ENCODE data around the gene CHCHD6. TPM values are rescaled to one million over a fixed set of nuclear protein-coding genes. Genes with fewer than 3 reads are reported as not detected.

CHCHD6 gene
- total and polyA plus RNA-seq, 2 of the 4 experiments (the other 2 are of a cell fraction) = 18.8 to 28.9 TPM

DNA sequence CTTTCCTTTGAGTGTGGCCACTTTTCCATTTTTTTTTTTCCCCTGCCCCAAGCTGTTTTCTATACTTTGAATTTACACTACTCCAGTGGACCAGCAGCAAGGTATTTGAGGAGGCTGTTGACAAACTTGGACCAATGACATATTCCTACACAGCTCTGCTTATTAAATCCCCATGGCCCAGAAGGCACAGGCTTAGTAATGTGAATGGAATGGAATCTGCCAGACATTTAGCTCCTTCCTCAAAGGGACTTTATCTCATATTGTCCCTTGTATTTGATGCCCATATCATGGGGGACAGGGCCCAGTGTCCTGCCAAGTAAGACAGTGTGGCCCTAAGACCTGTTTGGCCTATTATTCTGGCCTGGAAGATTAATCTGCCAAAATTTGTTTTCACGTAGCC, 107.5 kb downstream of the CHCHD6 start:
- no peak overlapping the region for H3K56ac ChIP-seq (ENCODE audit: extremely low read depth, insufficient read depth, low read length)
- no peaks in the 10 kb centered on the region for H3K36me3 ChIP-seq (ENCODE audit: control insufficient read depth, insufficient read depth, low read length)
- H2BK20ac ChIP-seq (ENCODE audit: low read depth, low read length) = no peak overlapping the region
- H3K23ac ChIP-seq (ENCODE audit: low read depth, low read length) = no peak overlapping the region
- intact Hi-C loops (cut with micrococcal nuclease) (no loop called here), in situ Hi-C loops (cut with MboI; ENCODE audit: low sequenced_read_pairs) (no loop called here), dilution Hi-C loops (cut with HindIII; ENCODE audit: low sequenced_read_pairs, unreplicated experiment) (no loop called here)
- no peak overlapping the region for H4K8ac ChIP-seq (ENCODE audit: low read depth in 2 of 2, low read length in 2 of 2)
- H3K9me3 ChIP-seq (ENCODE audit: control insufficient read depth, insufficient read depth, low read length) = no peaks in the 10 kb centered on the region
- no peak overlapping the region for H2BK15ac ChIP-seq (ENCODE audit: low read depth, low read length)
- no peak overlapping the region for H3K4me3 ChIP-seq (ENCODE audit: insufficient read depth, low read depth, low read length)
- BruUV-seq (replicated peaks) = no TSS peak
- no peak overlapping the region for H3K4ac ChIP-seq (ENCODE audit: low read depth, low read length)
- H3K27me3 ChIP-seq (ENCODE audit: control insufficient read depth, insufficient read depth, low read length) = no peaks in the 10 kb centered on the region
- ATAC-seq (ENCODE audit: low read depth) (peak; percentile 87), DNase-seq (peak; percentile 51)
- no peaks in the 10 kb centered on the region for H3K9me1 ChIP-seq (ENCODE audit: insufficient read depth, low read length)
- H3K79me1 ChIP-seq (ENCODE audit: low read depth in 1 of 2, low read length in 2 of 2) = no peaks in the 10 kb centered on the region
- no CpG with 5 or more reads among the region's 1 CpG for WGBS, 2 experiments (ENCODE audit: extremely low coverage in 2 of 2, insufficient read length in 1 of 2)
- no peak for TF ChIP-seq BHLHE40 (IDR thresholded peaks at IDR 0.05; ENCODE audit: low read depth, low read length)
- H3K14ac ChIP-seq (replicated peaks; ENCODE audit: low read depth, low read length) = no peak overlapping the region
- H2BK120ac ChIP-seq (ENCODE audit: low read depth, low read length) = no peak overlapping the region
- H2BK5ac ChIP-seq (ENCODE audit: low read depth, low read length, poor library complexity, severe bottlenecking) = no peak overlapping the region
- H3K4me2 ChIP-seq (ENCODE audit: low read depth, low read length) = no peak overlapping the region
- no peak overlapping the region for H2AK9ac ChIP-seq (replicated peaks; ENCODE audit: low read depth, low read length, poor library complexity)
- H3K9ac ChIP-seq (ENCODE audit: low read depth, low read length) = no peak overlapping the region
- H4K20me1 ChIP-seq (ENCODE audit: insufficient read depth, low read length) = no peaks in the 10 kb centered on the region
- H4K5ac ChIP-seq (ENCODE audit: low read depth, low read length) = no peak overlapping the region
- POLR2A ChIA-PET (ENCODE audit: unreplicated experiment) = no interaction called here
- H3K4me1 ChIP-seq (ENCODE audit: control insufficient read depth, insufficient read depth, low read length) = peaks cover 2% of the 10 kb centered on the region
- no peak overlapping the region for H4K91ac ChIP-seq (ENCODE audit: insufficient read depth, low read depth, low read length)
- no peak overlapping the region for H3K27ac ChIP-seq (ENCODE audit: insufficient read depth, low read length)
- H2AK5ac ChIP-seq (ENCODE audit: low read depth, low read length) = no peak overlapping the region
- no peak overlapping the region for H2AFZ ChIP-seq (replicated peaks; ENCODE audit: low read length, poor library complexity)
- H3K18ac ChIP-seq (ENCODE audit: low read depth, low read length) = no peak overlapping the region
- CTCF ChIA-PET = no interaction called here

Data from IMR-90 (cell line).